B cell (primary cell): ENCODE measurements around the gene DSCAML1.

Experiments used
- CTCF ChIP-seq: fragments of 200-600 bp; IDR thresholded peaks from one replicate; pipeline ENCODE4 v1.8.0; 2022; ENCODE audit warnings: antibody characterized with exemption, mild to moderate bottlenecking
- EZH2 ChIP-seq: IDR thresholded peaks from 2 replicates; pipeline ENCODE4 v1.6.1; 2012; ENCODE audit warnings: borderline replicate concordance, low read depth, mild to moderate bottlenecking, moderate library complexity, low read length; ENCODE audit not compliant: insufficient read depth, poor library complexity, severe bottlenecking

- TF ChIP-seq CTCF (no peak), EZH2 (no peak)
Observed at GRCh38 chr11:117384045-117384444, 413.0 kb downstream of the DSCAML1 start.
